ENCODE measurements around the gene RIPOR3. TPM values are rescaled to one million over a fixed set of nuclear protein-coding genes. Genes with fewer than 3 reads are reported as not detected.

RIPOR3 gene
- polyA plus RNA-seq, 3 donors from 2014 or later, result 0.41 to 1.2 (median 1.0) TPM

- peaks cover 0 to 4% of the 10 kb centered on the region in 2 donors for H3K4me1 Mint-ChIP-seq
- no peak for DNase-seq
- H3K27me3 Mint-ChIP-seq (ENCODE audit: low read depth in 3 of 3), result peaks cover 3 to 6% (median 5%) of the 10 kb centered on the region in 3 donors
- H3K27ac Mint-ChIP-seq, result peak overlapping the region in 2 of 6 donors; percentile 16 to 35
- no peaks in the 10 kb centered on the region for H3K9me3 Mint-ChIP-seq
- peaks cover 0 to 18% (median 5%) of the 10 kb centered on the region in 3 donors for H3K36me3 Mint-ChIP-seq
- no peak overlapping the region for H3K4me3 Mint-ChIP-seq
These were observed 104.7 kb downstream of the RIPOR3 start for GRCh38 chr20:50586531-50587232.

DNA sequence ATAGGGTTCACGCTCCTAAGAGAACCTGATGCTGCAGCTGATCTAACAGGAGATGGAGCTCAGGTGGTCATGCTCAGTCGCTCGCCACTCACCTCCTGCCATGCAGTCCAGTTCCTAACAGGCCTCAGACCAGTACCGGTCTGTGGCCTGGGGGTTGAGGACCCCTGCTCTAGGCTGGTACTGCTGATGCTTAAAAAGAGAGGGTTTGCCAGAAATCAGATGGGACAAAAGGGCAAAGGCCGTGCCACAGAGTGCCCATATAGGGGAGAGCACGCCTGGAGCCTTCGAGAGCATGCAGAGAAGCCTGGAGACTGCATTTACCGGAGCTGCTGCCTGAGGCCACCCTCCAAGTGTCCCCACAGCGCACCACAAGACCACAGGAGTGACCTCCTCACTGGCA, 105.7 kb downstream of the RIPOR3 start:
- DNase-seq, result no peak
- H3K27me3 Mint-ChIP-seq (ENCODE audit: low read depth in 3 of 3), result peaks cover 3 to 5% (median 4%) of the 10 kb centered on the region in 3 donors
- no peak overlapping the region for H3K4me3 Mint-ChIP-seq
- H3K9me3 Mint-ChIP-seq, result no peaks in the 10 kb centered on the region
- peaks cover 0 to 4% of the 10 kb centered on the region in 2 donors for H3K4me1 Mint-ChIP-seq
- peak overlapping the region in 2 of 6 donors; percentile 30 for H3K27ac Mint-ChIP-seq
- peaks cover 2 to 26% (median 6%) of the 10 kb centered on the region in 3 donors for H3K36me3 Mint-ChIP-seq

- Mint-ChIP-seq H3K36me3 (peaks cover 7 to 31% (median 10%) of the 10 kb centered on the region in 3 donors), H3K4me1 (peaks cover 0 to 4% of the 10 kb centered on the region in 2 donors), H3K9me3 (no peaks in the 10 kb centered on the region), H3K27me3 (ENCODE audit: low read depth in 3 of 3) (peaks cover 3 to 5% (median 4%) of the 10 kb centered on the region in 3 donors), H3K27ac (peak overlapping the region in 1 of 6 donors; percentile 40), H3K4me3 (no peak overlapping the region)
- DNase-seq, result no peak
These were observed 106.1 kb downstream of the RIPOR3 start for GRCh38 chr20:50585214-50585613.

- Mint-ChIP-seq H3K9me3 (no peaks in the 10 kb centered on the region), H3K4me1 (peaks cover 0 to 4% of the 10 kb centered on the region in 2 donors), H3K36me3 (peaks cover 11 to 35% (median 12%) of the 10 kb centered on the region in 3 donors), H3K27me3 (ENCODE audit: low read depth in 3 of 3) (peaks cover 3 to 5% (median 4%) of the 10 kb centered on the region in 3 donors), H3K4me3 (no peak overlapping the region), H3K27ac (peak overlapping the region in 2 of 6 donors; percentile 28 to 76)
- no peak for DNase-seq
These were observed 106.7 kb downstream of the RIPOR3 start for GRCh38 chr20:50584687-50585086.

- DNase-seq, result no peak
- Mint-ChIP-seq H3K4me3 (no peak overlapping the region), H3K36me3 (peaks cover 13 to 37% (median 16%) of the 10 kb centered on the region in 3 donors), H3K4me1 (peaks cover 0 to 4% of the 10 kb centered on the region in 2 donors), H3K9me3 (no peaks in the 10 kb centered on the region), H3K27ac (peak overlapping the region in 1 of 6 donors; percentile 49), H3K27me3 (ENCODE audit: low read depth in 3 of 3) (peaks cover 3 to 5% (median 4%) of the 10 kb centered on the region in 3 donors)
These were observed 107.7 kb downstream of the RIPOR3 start for GRCh38 chr20:50583442-50584150.

- Mint-ChIP-seq H3K27ac (no peak overlapping the region), H3K4me3 (no peak overlapping the region), H3K4me1 (no peaks in the 10 kb centered on the region), H3K27me3 (ENCODE audit: low read depth in 3 of 3) (peaks cover 0 to 5% (median 4%) of the 10 kb centered on the region in 3 donors), H3K36me3 (peaks cover 17 to 38% (median 20%) of the 10 kb centered on the region in 3 donors), H3K9me3 (no peaks in the 10 kb centered on the region)
- no peak for DNase-seq
These were observed 108.6 kb downstream of the RIPOR3 start for GRCh38 chr20:50582591-50583234.

- H3K4me3 Mint-ChIP-seq, result no peak overlapping the region
- peaks cover 17 to 41% (median 20%) of the 10 kb centered on the region in 3 donors for H3K36me3 Mint-ChIP-seq
These were observed 109.2 kb downstream of the RIPOR3 start for GRCh38 chr20:50582092-50582491.

GRCh38 chr20:50580842-50581544, 110.3 kb downstream of the RIPOR3 start:
- peak overlapping the region in 1 of 6 donors; percentile 6 for H3K27ac Mint-ChIP-seq
- H3K27me3 Mint-ChIP-seq (ENCODE audit: low read depth in 3 of 3), result peaks cover 0 to 3% (median 3%) of the 10 kb centered on the region in 3 donors
- H3K36me3 Mint-ChIP-seq, result peaks cover 13 to 41% (median 20%) of the 10 kb centered on the region in 3 donors
- DNase-seq, result no peak
- H3K9me3 Mint-ChIP-seq, result no peaks in the 10 kb centered on the region
- H3K4me3 Mint-ChIP-seq, result no peak overlapping the region
- peaks cover under 1 to 4% of the 10 kb centered on the region in 2 donors for H3K4me1 Mint-ChIP-seq

More at GRCh38 chr20:50582092-50582491, 109.2 kb downstream of the RIPOR3 start:
- H3K27me3 Mint-ChIP-seq (ENCODE audit: low read depth in 3 of 3), result peaks cover 0 to 4% (median 3%) of the 10 kb centered on the region in 3 donors
- no peaks in the 10 kb centered on the region for H3K9me3 Mint-ChIP-seq
- H3K4me1 Mint-ChIP-seq, result no peaks in the 10 kb centered on the region
- H3K27ac Mint-ChIP-seq, result no peak overlapping the region
- DNase-seq, result no peak

GRCh38 chr20:50580016-50580747, 111.2 kb downstream of the RIPOR3 start:
- Mint-ChIP-seq H3K9me3 (no peaks in the 10 kb centered on the region), H3K27me3 (ENCODE audit: low read depth in 3 of 3) (peaks cover 0 to 3% (median 3%) of the 10 kb centered on the region in 3 donors), H3K27ac (peak overlapping the region in 2 of 6 donors; percentile 6 to 11), H3K36me3 (peaks cover 12 to 42% (median 20%) of the 10 kb centered on the region in 3 donors), H3K4me3 (no peak overlapping the region), H3K4me1 (peaks cover 2 to 12% of the 10 kb centered on the region in 2 donors)
- DNase-seq, result peak; percentile 31 to 49 (median 34)

- peaks cover 0 to 3% (median 3%) of the 10 kb centered on the region in 3 donors for H3K27me3 Mint-ChIP-seq (ENCODE audit: low read depth in 3 of 3)
- peaks cover 15 to 49% (median 23%) of the 10 kb centered on the region in 3 donors for H3K36me3 Mint-ChIP-seq
- H3K9me3 Mint-ChIP-seq, result no peaks in the 10 kb centered on the region
- H3K4me1 Mint-ChIP-seq, result peaks cover 2 to 15% of the 10 kb centered on the region in 2 donors
- DNase-seq, result no peak
- H3K27ac Mint-ChIP-seq, result peak overlapping the region in 1 of 6 donors; percentile 9
- no peak overlapping the region for H3K4me3 Mint-ChIP-seq
These were observed 111.8 kb downstream of the RIPOR3 start for GRCh38 chr20:50579511-50579910.

GRCh38 chr20:50578778-50579165, 112.6 kb downstream of the RIPOR3 start:
- Mint-ChIP-seq H3K4me1 (peaks cover 2 to 15% of the 10 kb centered on the region in 2 donors), H3K4me3 (no peak overlapping the region), H3K27ac (no peak overlapping the region), H3K27me3 (ENCODE audit: low read depth in 3 of 3) (peaks cover 0 to 3% (median 3%) of the 10 kb centered on the region in 3 donors), H3K9me3 (no peaks in the 10 kb centered on the region), H3K36me3 (peaks cover 18 to 53% (median 26%) of the 10 kb centered on the region in 3 donors)
- no peak for DNase-seq

- DNase-seq, result no peak
- Mint-ChIP-seq H3K36me3 (peaks cover 18 to 49% (median 26%) of the 10 kb centered on the region in 3 donors), H3K4me1 (peaks cover 6 to 18% of the 10 kb centered on the region in 2 donors), H3K27ac (peak overlapping the region in 4 of 6 donors; percentile 14 to 78 (median 44)), H3K27me3 (ENCODE audit: low read depth in 3 of 3) (peaks cover 0 to 3% (median 3%) of the 10 kb centered on the region in 3 donors), H3K4me3 (no peak overlapping the region), H3K9me3 (no peaks in the 10 kb centered on the region)
These were observed 113.1 kb downstream of the RIPOR3 start for GRCh38 chr20:50578061-50578777.
